ENCODE measurements around the gene CARMIL1.

The CARMIL1 gene

GRCh38 chr6:25629198-25629576 is 350.0 kb downstream of the CARMIL1 start:
- Histone ChIP-seq H3K27me3 (ENCODE audit: control insufficient read depth, insufficient read depth, low read length) (no peaks in the 10 kb centered on the region), H3K36me3 (ENCODE audit: control insufficient read depth, insufficient read depth, low read length) (no peaks in the 10 kb centered on the region), H3K79me2 (no peaks in the 10 kb centered on the region), H3K9ac (no peak overlapping the region), H3K4me1 (no peaks in the 10 kb centered on the region), H3K9me3 (ENCODE audit: control insufficient read depth, low read length) (no peaks in the 10 kb centered on the region), H3K4me3 (ENCODE audit: low read depth, low read length) (no peak overlapping the region), H3K4me2 (ENCODE audit: low read length) (no peak overlapping the region), H3K27ac (no peak overlapping the region), H2AFZ (no peak overlapping the region)
- no peak for TF ChIP-seq CTCF (IDR thresholded peaks at IDR 0.05)

DNA sequence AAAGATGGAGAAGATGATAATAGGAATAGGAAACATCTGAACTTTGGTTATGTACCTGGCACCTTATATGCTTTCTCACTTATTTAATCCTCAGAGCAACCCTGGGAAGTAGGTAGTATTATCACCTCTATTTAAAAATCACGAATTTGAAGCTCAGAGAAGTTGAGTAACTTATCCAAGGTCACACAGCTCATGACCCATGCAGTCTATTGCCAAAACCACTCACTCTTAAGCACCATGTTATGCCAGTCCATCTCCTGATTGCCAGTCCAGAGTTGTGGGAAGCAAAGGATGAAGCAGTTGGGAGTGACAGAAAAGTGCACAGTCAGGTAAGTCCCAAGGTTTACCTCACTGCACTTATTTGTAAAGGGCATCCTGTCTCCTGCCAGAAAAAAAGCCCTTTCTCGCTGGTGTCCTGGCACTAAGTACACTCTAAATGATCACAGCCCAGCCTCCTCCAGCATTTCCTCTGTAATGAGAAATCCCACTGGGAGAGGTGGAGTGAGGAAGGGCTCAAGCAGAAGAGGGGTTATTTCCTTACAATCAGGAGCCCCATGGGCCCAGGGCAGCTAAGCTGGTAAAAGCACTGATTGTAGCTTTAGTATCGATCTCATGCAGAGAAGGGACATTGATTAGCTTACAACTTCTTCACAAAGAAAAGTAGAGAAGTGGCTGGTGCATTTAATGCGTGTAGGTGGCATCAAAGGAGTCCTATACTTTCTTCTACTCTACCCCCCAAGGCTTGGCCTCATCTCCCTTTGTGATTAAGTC is 351.5 kb downstream of the CARMIL1 start:
- Histone ChIP-seq H3K9me3 (ENCODE audit: control insufficient read depth, low read length) (no peaks in the 10 kb centered on the region), H3K36me3 (ENCODE audit: control insufficient read depth, insufficient read depth, low read length) (no peaks in the 10 kb centered on the region), H3K79me2 (no peaks in the 10 kb centered on the region), H3K4me3 (ENCODE audit: low read depth, low read length) (no peak overlapping the region), H3K27ac (no peak overlapping the region), H3K9ac (no peak overlapping the region), H3K27me3 (ENCODE audit: control insufficient read depth, insufficient read depth, low read length) (no peaks in the 10 kb centered on the region), H3K4me1 (no peaks in the 10 kb centered on the region), H3K4me2 (ENCODE audit: low read length) (no peak overlapping the region), H2AFZ (no peak overlapping the region)
- no peak for TF ChIP-seq CTCF (IDR thresholded peaks at IDR 0.05)

GRCh38 chr6:25635886-25636317 is 356.7 kb downstream of the CARMIL1 start:
- no peak for TF ChIP-seq CTCF (IDR thresholded peaks at IDR 0.05)
- no peaks in the 10 kb centered on the region for H3K9me3 ChIP-seq (ENCODE audit: control insufficient read depth, low read length)
- H2AFZ ChIP-seq: no peak overlapping the region
- no peaks in the 10 kb centered on the region for H3K27me3 ChIP-seq (ENCODE audit: control insufficient read depth, insufficient read depth, low read length)
- H3K4me3 ChIP-seq (ENCODE audit: low read depth, low read length): no peak overlapping the region
- no peak overlapping the region for H3K4me2 ChIP-seq (ENCODE audit: low read length)
- no peaks in the 10 kb centered on the region for H3K79me2 ChIP-seq
- no peak overlapping the region for H3K9ac ChIP-seq
- no peak overlapping the region for H3K27ac ChIP-seq
- H3K4me1 ChIP-seq: no peaks in the 10 kb centered on the region
- no peaks in the 10 kb centered on the region for H3K36me3 ChIP-seq (ENCODE audit: control insufficient read depth, insufficient read depth, low read length)

DNA sequence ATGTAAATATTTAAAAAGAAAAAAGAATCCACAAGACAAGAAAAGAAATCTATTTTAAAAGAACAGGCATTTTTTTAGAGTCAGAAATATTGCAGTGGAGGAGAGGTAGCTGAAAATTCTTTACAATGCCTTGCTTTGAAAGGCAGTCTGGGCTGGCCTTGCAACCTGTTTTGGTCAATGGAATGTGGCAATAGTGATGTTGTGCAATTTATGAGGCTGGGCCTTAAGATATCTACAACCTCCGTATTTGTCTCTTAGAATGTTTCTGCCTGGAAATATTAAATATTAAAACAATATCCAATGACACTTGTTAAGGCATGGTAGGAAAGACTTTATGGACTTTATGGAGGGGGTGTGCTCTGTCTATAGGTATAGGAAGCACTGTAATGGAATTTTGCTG is 358.0 kb downstream of the CARMIL1 start:
- TF ChIP-seq CTCF (IDR thresholded peaks at IDR 0.05): no peak
- Histone ChIP-seq H3K36me3 (ENCODE audit: control insufficient read depth, insufficient read depth, low read length) (no peaks in the 10 kb centered on the region), H3K79me2 (no peaks in the 10 kb centered on the region), H3K27ac (no peak overlapping the region), H3K27me3 (ENCODE audit: control insufficient read depth, insufficient read depth, low read length) (no peaks in the 10 kb centered on the region), H3K9ac (no peak overlapping the region), H3K4me1 (no peaks in the 10 kb centered on the region), H3K4me3 (ENCODE audit: low read depth, low read length) (no peak overlapping the region), H3K4me2 (ENCODE audit: low read length) (no peak overlapping the region), H2AFZ (no peak overlapping the region), H3K9me3 (ENCODE audit: control insufficient read depth, low read length) (no peaks in the 10 kb centered on the region)

- H3K27ac ChIP-seq: no peak overlapping the region
- no peaks in the 10 kb centered on the region for H3K36me3 ChIP-seq (ENCODE audit: control insufficient read depth, insufficient read depth, low read length)
Measured at GRCh38 chr6:25637960-25638434, 358.8 kb downstream of the CARMIL1 start.

More at GRCh38 chr6:25637960-25638434, 358.8 kb downstream of the CARMIL1 start:
- Histone ChIP-seq H3K4me1 (no peaks in the 10 kb centered on the region), H3K9ac (no peak overlapping the region), H3K4me3 (ENCODE audit: low read depth, low read length) (no peak overlapping the region), H3K79me2 (no peaks in the 10 kb centered on the region), H3K27me3 (ENCODE audit: control insufficient read depth, insufficient read depth, low read length) (no peaks in the 10 kb centered on the region), H3K9me3 (ENCODE audit: control insufficient read depth, low read length) (no peaks in the 10 kb centered on the region), H2AFZ (no peak overlapping the region), H3K4me2 (ENCODE audit: low read length) (no peak overlapping the region)
- no peak for TF ChIP-seq CTCF (IDR thresholded peaks at IDR 0.05)
